A549 (cell line): ENCODE data around the gene RAPGEF5.

Experiments
- BCL3 ChIP-seq: fragments of >200 bp; sonication (Bioruptor Twin); formaldehyde crosslinking; IDR thresholded peaks from 3 replicates; pipeline ENCODE4 v1.6.1; 2016
- CTCF ChIP-seq: fragments of >200 bp; sonication (Bioruptor Twin); formaldehyde crosslinking; IDR thresholded peaks from 3 replicates; pipeline ENCODE4 v1.5.1; 2016
- HMGXB4 ChIP-seq: fragments of 250-450 bp; sonication (Bioruptor Pico); IDR thresholded peaks from 2 replicates; pipeline ENCODE4 v1.5.0; 2021; ENCODE audit warnings: mild to moderate bottlenecking, moderate library complexity, borderline replicate concordance
- NR3C1 ChIP-seq: fragments of >200 bp; sonication (Bioruptor Twin); formaldehyde crosslinking; IDR thresholded peaks from 3 replicates; pipeline ENCODE4 v1.6.1; 2017
- POLR2A ChIP-seq: IDR thresholded peaks from 2 replicates; pipeline ENCODE4 v1.6.1; 2012; ENCODE audit warnings: mild to moderate bottlenecking, low read length
- RAD21 ChIP-seq, 2 experiments: fragments of >200 bp in 1 of 2; sonication (Bioruptor Twin) in 1 of 2; formaldehyde crosslinking in 1 of 2; IDR thresholded peaks in 1 of 2; conservative IDR thresholded peaks in 1 of 2; 2 replicates in 1 of 2; 3 replicates in 1 of 2; pipeline ENCODE4 v1.6.1; 2012 to 2018; ENCODE audit warnings: inconsistent platforms in 1 of 2
- RCOR1 ChIP-seq: fragments of 150-350 bp; IDR thresholded peaks from 2 replicates; pipeline ENCODE4 v1.6.1; 2014; ENCODE audit warnings: antibody characterized with exemption, low read length, low read depth
- SREBF2 ChIP-seq: fragments of 450-650 bp; IDR thresholded peaks from 2 replicates; pipeline ENCODE4 v1.6.1; 2014; ENCODE audit warnings: mild to moderate bottlenecking, moderate library complexity

GRCh38 chr7:22207724-22208225 lies 149.2 kb downstream of the RAPGEF5 start:
- TF ChIP-seq RCOR1 (no peak), RAD21 (conservative IDR thresholded peaks at IDR 0.05 in 1 of 2, IDR thresholded peaks at IDR 0.05 in 1 of 2) (no peak), SREBF2 (no peak), HMGXB4 (no peak), CTCF (no peak), BCL3 (no peak), POLR2A (no peak), NR3C1 (no peak)
